GM18520 (cell line): ENCODE measurements around the gene TMEM121.
"Not testable (repeated sequence)": the region's sequence is repeated elsewhere in the genome, so short reads cannot be mapped to it uniquely, and the experiment has no call there.

Experiments
- ATAC-seq: cut with Tn5 transposase; IDR thresholded peaks from one replicate; pipeline ENCODE4 v1.9.1; 2021; ENCODE audit not compliant: unreplicated experiment

The TMEM121 gene

GRCh38 chr14:105541218-105541875 lies 15.0 kb downstream of the TMEM121 start:
- no peak for ATAC-seq

- ATAC-seq: not testable (repeated sequence)
Observed at GRCh38 chr14:105545676-105546075, 19.3 kb downstream of the TMEM121 start.

- not testable (repeated sequence) for ATAC-seq
Observed at GRCh38 chr14:105546410-105546809, 20.0 kb downstream of the TMEM121 start.

GRCh38 chr14:105547072-105547471 lies 20.7 kb downstream of the TMEM121 start:
- ATAC-seq: not testable (repeated sequence)

GRCh38 chr14:105547741-105548169 lies 21.4 kb downstream of the TMEM121 start:
- no peak for ATAC-seq

GRCh38 chr14:105549481-105549880 lies 23.1 kb downstream of the TMEM121 start:
- no peak for ATAC-seq

GRCh38 chr14:105554022-105554421 lies 27.6 kb downstream of the TMEM121 start:
- no peak for ATAC-seq

GRCh38 chr14:105554523-105554922 lies 28.1 kb downstream of the TMEM121 start:
- no peak for ATAC-seq

- not testable (repeated sequence) for ATAC-seq
Observed at GRCh38 chr14:105557671-105558070, 31.3 kb downstream of the TMEM121 start.

GRCh38 chr14:105558449-105559154 lies 32.2 kb downstream of the TMEM121 start:
- not testable (repeated sequence) for ATAC-seq

- peak; percentile 45 for ATAC-seq
Observed at GRCh38 chr14:105559384-105560047, 33.1 kb downstream of the TMEM121 start.

- ATAC-seq: peak; percentile 35
Observed at GRCh38 chr14:105560048-105560669, 33.8 kb downstream of the TMEM121 start.

GRCh38 chr14:105561345-105561744 lies 35.0 kb downstream of the TMEM121 start:
- ATAC-seq: not testable (repeated sequence)

- ATAC-seq: no peak
Observed at GRCh38 chr14:105562713-105563346, 36.4 kb downstream of the TMEM121 start.

- no peak for ATAC-seq
Observed at GRCh38 chr14:105563347-105563737, 37.0 kb downstream of the TMEM121 start.

- not testable (repeated sequence) for ATAC-seq
Observed at GRCh38 chr14:105564536-105564935, 38.2 kb downstream of the TMEM121 start.

GRCh38 chr14:105565185-105565919 lies 39.0 kb downstream of the TMEM121 start:
- not testable (repeated sequence) for ATAC-seq

GRCh38 chr14:105566248-105567163 lies 40.1 kb downstream of the TMEM121 start:
- not testable (repeated sequence) for ATAC-seq
